GM12801 (cell line): ENCODE results near the gene MAPK14.

ENCODE experiments used
- CTCF ChIP-seq: IDR thresholded peaks from one replicate; pipeline ENCODE4 v1.5.1; 2011; ENCODE audit warnings: control low read depth; ENCODE audit not compliant: insufficient read length; ENCODE audit errors: extremely low read depth

MAPK14 gene

GRCh38 chr6:36083446-36083845, 55.8 kb downstream of the MAPK14 start:
- TF ChIP-seq CTCF = no peak

GRCh38 chr6:36089048-36089447, 61.4 kb downstream of the MAPK14 start:
- TF ChIP-seq CTCF = no peak

GRCh38 chr6:36094238-36094637, 66.6 kb downstream of the MAPK14 start:
- no peak for TF ChIP-seq CTCF

- peak; percentile 27 for TF ChIP-seq CTCF
Observed at GRCh38 chr6:36094753-36095496, 67.3 kb downstream of the MAPK14 start.

GRCh38 chr6:36095497-36096391, 68.1 kb downstream of the MAPK14 start:
- TF ChIP-seq CTCF = no peak

- no peak for TF ChIP-seq CTCF
Observed at GRCh38 chr6:36098253-36098919, 70.8 kb downstream of the MAPK14 start.
